ENCODE results near the gene MTCH1.

Gene MTCH1

DNA sequence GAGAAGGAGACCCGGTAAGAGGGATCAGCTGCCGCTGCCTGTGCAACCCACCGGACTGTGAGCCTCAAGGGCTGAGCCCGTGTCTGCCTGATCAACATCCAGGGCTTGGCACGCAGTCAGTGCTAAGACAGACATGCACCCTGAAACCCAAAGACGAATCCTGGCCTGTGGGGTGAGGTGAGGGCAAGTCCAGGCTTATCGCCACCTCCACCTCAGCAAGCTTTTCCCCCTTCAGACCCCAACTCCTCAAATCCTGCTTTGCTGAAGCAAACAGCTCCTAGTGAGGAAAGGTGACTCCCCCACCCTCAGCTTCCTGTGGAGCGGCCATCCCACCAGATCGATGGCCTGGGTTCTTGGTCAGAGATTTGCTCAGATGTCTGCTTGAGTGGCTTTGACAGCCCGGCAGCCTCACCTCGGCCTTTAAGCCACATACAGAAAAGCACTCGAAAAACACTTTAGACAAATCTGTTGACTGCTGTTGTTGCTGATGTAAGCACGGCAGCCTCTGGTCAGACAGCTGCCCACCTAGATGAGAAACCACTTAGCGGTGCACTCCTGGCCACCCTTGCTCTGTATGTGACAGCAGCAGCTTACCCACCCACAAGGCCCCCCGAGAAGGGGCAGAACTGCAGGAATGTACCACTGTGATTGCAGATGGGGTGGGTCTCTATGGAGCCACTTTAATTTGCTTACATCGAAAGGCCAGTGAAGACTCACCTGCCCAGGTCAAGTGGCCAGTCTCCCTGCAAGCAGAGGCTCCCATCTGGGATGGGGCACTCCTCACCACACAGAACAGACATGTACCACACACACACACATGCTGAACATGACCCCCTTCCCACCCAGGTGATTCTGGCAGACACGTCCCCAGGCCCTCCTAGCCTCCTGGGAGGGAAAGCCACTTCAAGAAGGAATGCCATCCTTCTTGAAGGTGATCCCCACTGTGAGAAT, 14.8 kb downstream of the MTCH1 start:
- DNase-seq (ENCODE audit: extremely low read depth in 1 of 2, low read depth in 1 of 2): no peak

DNA sequence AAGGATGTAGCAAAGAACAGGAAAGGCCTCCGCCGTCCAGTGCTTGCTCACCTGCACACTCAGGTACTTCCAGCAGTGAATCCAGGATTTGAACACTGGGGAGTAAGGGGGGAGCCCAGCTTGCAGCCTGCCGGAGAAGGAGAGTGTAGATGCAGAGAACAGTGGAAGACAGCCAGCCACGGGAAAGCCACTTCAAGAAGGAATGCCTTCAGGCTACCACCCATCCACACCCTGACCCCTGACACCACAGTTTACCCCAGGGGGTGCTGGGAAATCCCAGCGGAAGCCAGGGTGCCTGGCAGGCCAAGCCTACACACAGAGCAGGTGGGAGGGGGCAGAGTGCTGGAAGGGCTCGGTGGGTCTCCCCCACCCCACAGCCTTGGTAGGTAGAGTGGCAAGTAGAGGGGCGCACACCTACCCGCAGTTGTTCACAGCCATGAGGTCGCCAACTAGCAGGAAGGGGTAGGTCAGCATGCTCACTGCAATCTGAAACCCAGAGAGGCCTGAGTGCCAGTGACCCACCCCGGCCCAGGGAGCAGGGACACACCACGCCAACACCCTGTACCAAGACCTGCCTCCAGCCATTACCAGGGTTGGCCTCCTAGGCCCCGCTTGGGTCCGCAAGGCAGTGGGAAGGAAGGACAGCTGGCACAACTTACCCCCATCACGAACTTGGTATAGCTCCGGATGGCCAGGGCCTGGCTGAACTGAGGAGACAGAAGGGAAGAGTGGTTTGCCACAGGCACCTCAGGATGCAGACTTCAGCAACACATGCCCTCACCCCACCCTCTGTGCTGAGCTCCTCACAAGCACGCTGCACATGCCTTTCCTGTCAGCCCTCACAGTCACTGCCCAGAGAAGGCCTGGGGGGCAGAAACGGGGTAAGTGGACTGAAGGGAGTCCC, 15.8 kb downstream of the MTCH1 start:
- DNase-seq (ENCODE audit: extremely low read depth in 1 of 2, low read depth in 1 of 2): no peak

DNA sequence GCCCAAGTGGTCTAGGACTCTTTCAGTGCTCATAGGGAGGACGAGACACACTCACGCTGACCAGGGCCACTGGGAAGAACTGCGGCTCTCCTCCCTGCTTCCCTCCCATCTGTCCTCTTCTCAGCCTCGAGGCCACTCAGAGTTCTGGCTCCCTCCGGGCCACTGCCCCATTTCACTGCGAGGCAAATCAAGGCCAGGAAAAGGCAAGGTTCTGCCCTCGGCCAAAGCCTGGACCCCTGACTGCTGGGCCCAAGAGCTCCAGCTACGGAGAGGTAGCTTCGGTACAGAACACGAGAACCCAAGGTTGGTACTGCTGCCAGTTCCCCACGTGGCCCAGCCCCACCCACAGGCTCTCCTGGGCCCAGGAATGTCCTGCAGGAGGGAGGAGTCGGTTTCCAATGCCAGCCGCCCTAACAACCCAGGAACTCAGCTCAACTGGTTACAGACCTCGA, 16.7 kb downstream of the MTCH1 start:
- DNase-seq (ENCODE audit: extremely low read depth in 1 of 2, low read depth in 1 of 2): no peak

DNA sequence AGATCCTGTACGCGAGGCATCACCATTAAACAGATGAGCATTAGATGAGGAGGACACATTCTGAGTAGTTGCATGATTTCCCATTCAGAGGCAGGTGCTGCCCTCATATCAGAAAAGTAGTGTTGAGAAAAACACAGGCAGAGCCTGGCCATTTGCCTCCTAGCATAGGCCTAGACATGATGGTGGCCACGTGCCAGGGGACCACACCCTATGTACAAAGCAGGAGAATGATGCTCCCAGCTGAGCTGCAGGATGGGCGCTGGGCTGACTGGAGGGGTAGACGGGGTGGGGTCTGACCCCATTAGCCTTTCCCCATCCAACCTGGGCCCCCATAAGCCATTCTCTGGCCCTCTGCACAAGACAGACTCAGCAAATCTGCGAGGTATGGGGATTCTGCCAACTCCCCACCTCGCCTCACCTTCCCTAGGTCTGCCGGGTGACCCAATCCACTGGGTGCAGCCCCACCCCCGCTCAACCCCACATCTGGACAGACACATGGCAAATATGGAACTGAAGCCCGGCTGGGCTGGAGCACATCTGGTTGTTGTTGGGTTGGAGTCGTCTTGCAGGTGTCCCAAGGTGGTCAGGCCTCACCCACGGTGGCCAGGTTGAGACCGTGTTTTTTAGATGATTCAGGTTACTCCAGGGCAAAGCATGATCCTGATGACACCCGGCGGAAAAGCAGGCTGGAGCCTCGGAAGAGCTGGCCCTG, 17.6 kb downstream of the MTCH1 start:
- no peak for DNase-seq (ENCODE audit: extremely low read depth in 1 of 2, low read depth in 1 of 2)

DNA sequence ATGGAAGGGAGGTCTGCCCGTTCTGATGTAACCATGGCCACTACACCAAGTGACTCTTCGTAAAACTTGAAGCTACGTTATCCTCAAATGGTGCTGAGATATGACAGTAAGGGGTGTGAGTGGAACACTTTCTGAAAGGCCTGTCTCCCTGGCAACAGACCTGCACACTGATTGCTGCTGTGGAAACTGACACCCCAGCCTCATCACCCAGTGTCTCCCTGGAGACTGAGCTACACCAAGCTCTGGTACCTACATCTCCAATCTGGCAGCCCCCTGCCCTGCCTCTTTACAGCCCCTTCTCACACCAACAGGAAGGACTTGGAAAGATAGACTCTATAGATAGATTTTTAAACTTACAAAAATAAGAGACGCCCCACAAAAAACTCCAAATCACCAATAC, 18.2 kb downstream of the MTCH1 start:
- no peak for DNase-seq (ENCODE audit: extremely low read depth in 1 of 2, low read depth in 1 of 2)

DNA sequence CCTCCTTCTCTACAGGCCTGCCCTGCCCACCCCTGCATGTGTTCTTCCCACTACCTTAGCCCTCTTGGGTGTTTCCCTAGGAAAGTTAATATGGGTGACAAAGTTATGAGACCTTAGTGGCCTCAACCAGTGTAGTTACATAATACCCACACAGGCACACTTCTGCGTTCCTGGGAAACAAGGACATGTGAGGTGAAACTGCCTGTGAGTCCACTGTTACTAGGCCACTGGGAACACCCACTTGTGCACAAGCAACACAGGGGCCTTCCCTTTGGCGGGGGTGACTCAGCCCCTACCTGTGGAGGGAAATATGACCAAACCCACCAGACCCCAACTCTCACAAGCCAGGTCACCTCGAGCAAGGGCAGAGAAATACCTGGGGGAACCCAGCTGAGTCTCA, 18.7 kb downstream of the MTCH1 start:
- no peak for DNase-seq (ENCODE audit: extremely low read depth in 1 of 2, low read depth in 1 of 2)

DNA sequence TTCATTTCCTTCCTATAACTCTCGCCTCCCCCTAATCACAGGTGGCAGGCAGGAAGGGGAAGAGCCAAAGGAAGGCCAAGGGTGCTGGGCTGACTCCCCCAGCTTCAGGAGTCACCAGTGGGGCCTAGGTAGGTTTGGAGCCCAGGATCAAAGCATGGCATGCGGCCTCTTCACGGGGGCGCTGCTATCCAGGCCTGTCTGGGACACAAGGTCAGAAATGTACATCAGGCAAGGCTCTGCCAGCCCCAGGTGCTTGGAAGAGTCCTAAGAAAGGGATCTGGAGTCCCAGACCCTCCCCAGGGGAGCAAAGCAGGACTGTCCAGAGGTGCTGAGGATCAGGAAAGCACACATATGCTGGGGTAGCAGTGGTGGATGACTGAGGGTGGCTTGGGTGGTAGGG, 21.1 kb downstream of the MTCH1 start:
- DNase-seq (ENCODE audit: extremely low read depth in 1 of 2, low read depth in 1 of 2): no peak

DNA sequence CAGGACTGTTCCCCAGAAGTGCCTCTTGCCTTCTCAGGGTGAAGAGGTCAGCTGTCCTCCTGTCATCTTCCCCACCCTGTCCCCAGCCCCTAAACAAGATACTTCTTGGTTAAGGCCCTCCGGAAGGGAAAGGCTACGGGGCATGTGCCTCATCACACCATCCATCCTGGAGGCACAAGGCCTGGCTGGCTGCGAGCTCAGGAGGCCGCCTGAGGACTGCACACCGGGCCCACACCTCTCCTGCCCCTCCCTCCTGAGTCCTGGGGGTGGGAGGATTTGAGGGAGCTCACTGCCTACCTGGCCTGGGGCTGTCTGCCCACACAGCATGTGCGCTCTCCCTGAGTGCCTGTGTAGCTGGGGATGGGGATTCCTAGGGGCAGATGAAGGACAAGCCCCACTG, 21.6 kb downstream of the MTCH1 start:
- DNase-seq (ENCODE audit: extremely low read depth in 1 of 2, low read depth in 1 of 2): no peak

DNA sequence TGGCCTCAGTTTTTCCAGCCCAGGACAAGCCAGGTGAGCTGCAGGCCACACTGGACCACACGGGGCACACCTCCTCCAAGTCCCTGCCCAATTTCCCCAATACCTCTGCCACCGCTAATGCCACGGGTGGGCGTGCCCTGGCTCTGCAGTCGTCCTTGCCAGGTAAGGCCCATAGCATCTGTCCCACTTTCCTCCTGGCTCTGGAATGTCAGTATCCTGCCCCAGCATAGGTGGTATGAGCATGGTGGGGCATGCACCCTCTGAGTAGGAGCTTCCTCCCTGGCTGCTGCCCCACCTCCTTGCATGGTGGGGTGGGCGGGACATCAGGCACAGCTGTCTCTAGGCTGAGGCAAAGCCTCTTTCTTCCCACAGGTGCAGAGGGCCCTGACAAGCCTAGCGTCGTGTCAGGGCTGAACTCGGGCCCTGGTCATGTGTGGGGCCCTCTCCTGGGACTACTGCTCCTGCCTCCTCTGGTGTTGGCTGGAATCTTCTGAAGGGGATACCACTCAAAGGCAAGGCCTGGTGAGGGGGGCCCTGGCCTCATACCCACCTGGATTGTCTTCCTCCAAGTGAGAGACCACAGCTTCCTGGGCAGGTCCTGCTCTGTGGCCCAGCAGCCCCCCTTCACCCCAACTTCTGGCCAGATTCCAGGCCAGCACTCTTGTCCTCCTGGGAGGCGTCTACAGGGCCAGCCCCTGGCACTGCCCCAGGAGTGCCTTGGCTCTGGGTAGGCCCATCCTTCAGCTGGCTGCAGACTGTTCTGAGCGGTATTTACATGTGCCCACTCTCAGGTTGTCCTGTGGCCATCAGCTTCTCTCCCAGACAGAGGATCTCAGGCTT, 22.3 kb downstream of the MTCH1 start:
- no peak for DNase-seq (ENCODE audit: extremely low read depth in 1 of 2, low read depth in 1 of 2)

DNA sequence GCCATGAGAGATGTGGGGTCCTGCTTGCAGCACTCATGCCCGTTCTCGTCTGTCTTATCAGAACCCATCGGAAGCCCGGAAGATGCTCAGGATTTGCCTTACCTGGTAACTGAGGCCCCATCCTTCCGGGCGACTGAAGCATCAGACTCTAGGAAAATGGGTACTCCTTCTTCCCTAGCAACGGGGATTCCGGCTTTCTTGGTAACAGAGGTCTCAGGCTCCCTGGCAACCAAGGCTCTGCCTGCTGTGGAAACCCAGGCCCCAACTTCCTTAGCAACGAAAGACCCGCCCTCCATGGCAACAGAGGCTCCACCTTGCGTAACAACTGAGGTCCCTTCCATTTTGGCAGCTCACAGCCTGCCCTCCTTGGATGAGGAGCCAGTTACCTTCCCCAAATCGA, 23.1 kb downstream of the MTCH1 start:
- DNase-seq (ENCODE audit: extremely low read depth in 1 of 2, low read depth in 1 of 2): peak in 1 of 2 donors; percentile 49

DNA sequence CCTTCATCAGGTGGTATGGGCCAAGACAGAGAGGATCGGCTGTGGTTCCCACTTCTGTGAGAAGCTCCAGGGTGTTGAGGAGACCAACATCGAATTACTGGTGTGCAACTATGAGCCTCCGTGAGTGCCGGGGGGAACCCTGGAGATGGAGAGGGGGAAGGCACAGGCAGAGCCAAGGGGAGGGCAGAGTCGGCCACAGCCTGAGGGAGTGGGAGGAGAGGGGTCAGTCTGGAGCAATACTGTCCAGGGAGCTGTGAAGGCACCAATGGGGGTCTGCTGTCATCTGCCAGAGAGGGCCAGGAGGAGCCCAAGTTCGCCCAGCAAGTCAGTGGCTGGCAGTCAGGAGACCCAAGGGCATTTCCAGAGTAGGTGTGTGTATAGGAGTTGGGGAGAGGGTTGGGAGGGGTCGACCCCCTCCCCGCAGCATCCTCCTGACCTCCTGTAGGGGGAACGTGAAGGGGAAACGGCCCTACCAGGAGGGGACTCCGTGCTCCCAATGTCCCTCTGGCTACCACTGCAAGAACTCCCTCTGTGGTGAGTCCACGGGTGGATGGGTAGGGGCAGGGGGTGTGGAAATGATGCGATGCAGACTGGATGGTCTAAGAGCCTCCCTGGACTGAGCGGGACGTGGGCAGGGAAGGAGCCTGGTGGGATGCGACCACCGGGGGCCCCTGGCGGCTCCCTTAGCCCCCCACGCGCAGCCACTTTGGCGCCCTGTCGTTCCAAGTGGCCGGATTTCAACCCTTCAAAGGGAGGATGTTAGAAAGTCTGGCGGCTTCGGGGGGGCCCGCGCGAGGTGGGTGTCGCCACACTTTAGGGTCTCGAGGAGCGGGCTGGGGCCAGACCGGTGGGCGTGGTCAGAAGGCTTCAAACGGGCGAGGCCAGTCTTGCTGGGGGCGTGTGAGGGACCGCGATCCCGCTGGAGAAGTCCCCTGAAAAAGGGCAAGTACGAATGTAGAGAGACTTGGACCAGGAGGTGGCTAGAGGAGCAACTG, 24.3 kb downstream of the MTCH1 start:
- no peak for DNase-seq (ENCODE audit: extremely low read depth in 1 of 2, low read depth in 1 of 2)

DNA sequence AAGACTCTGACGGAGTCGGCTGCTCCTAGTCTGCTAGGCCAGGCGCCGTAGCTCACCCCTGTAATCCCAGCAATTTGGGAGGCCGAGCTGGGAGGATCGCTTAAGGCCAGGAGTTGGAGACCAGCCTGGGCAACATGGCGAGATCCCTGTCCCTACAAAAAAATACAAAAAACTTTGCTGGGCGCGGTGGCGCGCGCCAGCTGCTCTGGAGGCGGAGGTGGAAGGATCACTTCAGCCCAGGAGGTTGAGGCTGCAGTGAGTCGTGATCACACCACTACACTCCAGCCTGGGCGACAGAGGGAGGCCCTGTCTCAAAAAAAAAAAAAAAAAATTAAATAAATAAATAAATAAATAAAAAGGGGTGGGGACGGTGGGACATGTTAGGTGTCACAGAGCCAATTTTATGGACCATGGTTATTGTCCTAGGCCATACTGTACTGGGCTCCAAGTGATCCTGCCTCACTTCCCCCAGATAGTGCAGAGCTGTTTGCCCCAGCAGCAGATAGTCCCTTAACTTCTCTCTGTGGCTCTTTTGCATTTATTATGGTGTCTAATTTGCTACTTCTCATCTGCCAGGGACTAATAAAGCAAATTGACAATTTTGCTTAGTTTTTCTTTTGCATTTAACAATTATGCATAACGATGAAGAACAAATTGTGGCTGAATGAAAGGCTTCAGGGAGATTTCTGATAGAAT, 26.3 kb downstream of the MTCH1 start:
- DNase-seq (ENCODE audit: extremely low read depth in 1 of 2, low read depth in 1 of 2): no peak

DNA sequence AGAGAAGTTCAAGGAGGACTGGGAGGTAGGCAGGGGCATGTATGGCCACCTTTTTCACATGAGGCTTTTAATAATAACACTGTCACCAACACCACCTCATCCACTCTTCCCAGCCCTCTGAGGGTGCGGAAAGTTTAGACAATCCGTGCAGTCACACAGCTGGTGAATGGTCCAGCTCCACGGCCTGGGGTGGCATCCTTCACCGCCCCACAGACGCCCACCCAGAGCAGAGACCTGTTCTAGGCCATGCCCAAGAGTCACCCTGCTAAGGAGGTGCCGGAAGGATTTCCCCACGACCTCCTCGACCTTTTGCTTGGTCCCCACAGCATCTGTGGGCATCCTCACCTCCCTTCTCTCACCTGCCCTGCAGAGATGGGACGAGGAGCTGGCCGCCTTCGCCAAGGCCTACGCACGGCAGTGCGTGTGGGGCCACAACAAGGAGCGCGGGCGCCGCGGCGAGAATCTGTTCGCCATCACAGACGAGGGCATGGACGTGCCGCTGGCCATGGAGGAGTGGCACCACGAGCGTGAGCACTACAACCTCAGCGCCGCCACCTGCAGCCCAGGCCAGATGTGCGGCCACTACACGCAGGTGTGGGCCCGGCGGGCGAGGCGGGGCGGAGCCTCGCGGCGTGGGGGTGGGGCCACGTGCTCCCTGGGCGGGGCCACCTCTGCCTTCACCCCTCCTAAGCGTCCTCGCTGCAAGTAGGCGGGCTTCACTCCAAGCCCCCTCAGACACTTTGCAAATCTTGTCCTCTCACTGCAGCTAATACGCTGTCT, 27.0 kb downstream of the MTCH1 start:
- DNase-seq (ENCODE audit: extremely low read depth in 1 of 2, low read depth in 1 of 2): no peak

DNA sequence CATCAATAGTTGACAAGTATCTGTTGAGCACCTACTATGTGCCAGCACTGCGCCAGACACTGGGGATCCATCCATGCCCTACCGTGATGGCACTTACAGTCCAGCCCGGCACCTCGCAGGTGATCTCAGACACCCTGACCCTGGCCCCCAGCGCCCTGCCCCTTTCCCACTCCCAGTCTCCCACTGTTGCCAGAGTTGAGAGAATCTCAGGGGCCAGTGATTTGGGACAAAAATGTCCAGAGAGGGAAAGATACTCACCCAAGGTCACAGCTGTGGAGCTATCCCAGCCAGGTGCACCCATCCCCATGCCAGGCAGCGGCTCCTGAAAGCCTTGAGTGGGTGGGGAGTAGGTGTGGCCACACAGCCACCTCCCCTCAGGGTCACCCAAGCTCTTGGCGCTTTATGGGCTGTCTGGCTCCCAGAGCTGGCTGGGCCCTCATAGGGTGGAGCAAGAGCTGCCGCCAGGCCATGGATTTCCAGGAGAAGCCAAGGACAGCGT, 28.2 kb downstream of the MTCH1 start:
- DNase-seq (ENCODE audit: extremely low read depth in 1 of 2, low read depth in 1 of 2): no peak

DNA sequence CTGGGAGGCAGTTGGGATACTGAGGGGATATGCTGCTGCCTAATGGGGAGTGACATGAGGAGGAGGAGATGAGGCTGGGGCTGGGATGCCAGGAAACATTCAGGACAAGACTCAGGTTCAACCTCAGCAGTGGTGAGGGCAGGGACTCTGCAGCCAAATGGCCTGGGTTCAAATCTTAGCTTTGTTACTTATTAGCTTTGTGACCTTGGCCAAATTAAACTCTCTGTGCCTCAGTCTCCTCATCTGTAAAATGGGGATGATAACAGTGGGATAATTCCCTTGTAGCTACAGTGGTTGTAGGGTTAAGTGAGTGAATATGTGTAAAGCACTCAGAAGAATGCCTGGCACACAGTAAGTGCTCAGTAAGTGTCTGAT, 29.6 kb downstream of the MTCH1 start:
- DNase-seq (ENCODE audit: extremely low read depth in 1 of 2, low read depth in 1 of 2): no peak

DNA sequence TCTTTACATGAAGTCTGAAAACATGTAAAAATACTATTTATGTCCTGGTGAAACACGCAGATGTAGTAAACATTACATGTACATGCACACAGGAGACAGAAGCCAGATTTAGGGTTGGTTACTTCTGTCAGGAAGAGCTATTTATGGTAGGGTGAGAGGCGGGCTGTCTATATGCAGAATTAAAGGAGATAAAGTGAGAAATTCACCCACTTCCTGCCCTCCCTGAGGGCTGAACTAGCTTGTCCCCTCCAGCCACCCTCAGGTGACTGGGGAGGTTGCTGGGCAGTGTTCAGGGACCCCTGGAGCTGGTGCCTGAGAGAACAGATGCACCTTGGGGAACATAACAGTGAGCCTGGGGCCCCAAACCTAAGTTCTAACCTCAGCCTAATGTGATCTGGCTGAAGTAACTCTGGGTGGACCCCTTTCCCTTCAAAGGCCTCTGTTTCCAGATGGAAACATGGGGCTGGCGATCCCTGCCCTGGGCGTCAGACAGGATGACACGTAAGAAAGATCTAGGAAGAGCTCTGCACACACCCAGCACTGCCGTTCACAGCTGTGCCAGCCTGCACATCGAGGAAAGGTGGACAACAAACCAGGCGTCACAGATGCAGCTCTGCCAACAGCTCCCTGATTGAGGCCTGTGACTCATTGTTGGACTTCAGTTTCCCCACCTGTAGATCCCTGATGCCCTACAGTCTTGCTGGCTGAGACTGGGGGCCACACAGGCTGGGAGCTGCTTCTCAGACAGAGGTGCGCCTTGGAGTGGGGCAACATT, 30.1 kb downstream of the MTCH1 start:
- no peak for DNase-seq (ENCODE audit: extremely low read depth in 1 of 2, low read depth in 1 of 2)

DNA sequence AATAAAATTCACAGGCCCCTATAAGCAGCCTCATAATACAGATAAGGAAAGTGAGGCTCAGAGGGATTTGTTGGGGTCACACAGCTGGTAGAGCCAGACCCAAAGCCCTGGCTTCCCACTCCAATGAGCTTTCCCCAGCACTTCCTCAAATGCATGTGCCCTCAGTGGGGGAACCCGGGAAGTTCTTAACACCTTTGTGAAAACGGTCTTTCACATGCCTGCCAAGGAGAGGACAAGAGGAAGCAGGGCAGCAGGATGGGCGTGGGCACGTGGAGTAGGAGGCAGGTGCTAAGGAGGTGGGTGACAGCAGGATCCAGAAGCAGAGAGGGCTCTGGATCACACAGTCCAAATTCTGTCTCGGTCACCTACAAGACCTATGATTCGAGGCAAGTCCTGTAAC, 30.9 kb downstream of the MTCH1 start:
- no peak for DNase-seq (ENCODE audit: extremely low read depth in 1 of 2, low read depth in 1 of 2)
